Duodenal mucosa (tissue), 2 donors: ENCODE data around the gene SACM1L.
"Not testable (repeated sequence)": the region's sequence is repeated elsewhere in the genome, so short reads cannot be mapped to it uniquely, and the experiment has no call there.

Source experiments
- H3K27ac ChIP-seq: one replicate; pipeline ENCODE4 v1.7.0; 2013; ENCODE audit warnings: low read depth, low read length
- H3K27me3 ChIP-seq, 2 donors: one replicate each; pipeline ENCODE4 v1.7.0; 2013; ENCODE audit warnings: low read length in 2 of 2, control low read depth in 1 of 2; ENCODE audit not compliant: insufficient read depth in 2 of 2, control insufficient read depth in 1 of 2
- H3K36me3 ChIP-seq, 2 donors: one replicate each; pipeline ENCODE4 v1.7.0; 2013; ENCODE audit warnings: low read length in 2 of 2, control low read depth in 1 of 2; ENCODE audit not compliant: insufficient read depth in 2 of 2, control insufficient read depth in 1 of 2
- H3K4me1 ChIP-seq, 2 donors: one replicate each; pipeline ENCODE4 v1.7.0; 2013; ENCODE audit warnings: low read length in 2 of 2, control low read depth in 1 of 2; ENCODE audit not compliant: insufficient read depth in 2 of 2, control insufficient read depth in 1 of 2
- H3K4me3 ChIP-seq, 2 donors: one replicate each; pipeline ENCODE4 v1.7.0; 2013; ENCODE audit warnings: low read length in 2 of 2, low read depth in 1 of 2
- H3K9ac ChIP-seq, 2 donors: one replicate each; pipeline ENCODE4 v1.7.0; 2013; ENCODE audit warnings: low read length in 2 of 2, low read depth in 1 of 2
- H3K9me3 ChIP-seq, 2 donors: one replicate each; pipeline ENCODE4 v1.7.0; 2013; ENCODE audit warnings: low read length in 2 of 2, control low read depth in 1 of 2; ENCODE audit not compliant: control insufficient read depth in 1 of 2

SACM1L gene

GRCh38 chr3:45681846-45682245 is 7.3 kb upstream of the SACM1L start:
- no peaks in the 10 kb centered on the region for H3K4me1 ChIP-seq
- H3K36me3 ChIP-seq, result peaks cover 13 to 27% of the 10 kb centered on the region in 2 donors
- no peaks in the 10 kb centered on the region for H3K9me3 ChIP-seq
- no peak overlapping the region for H3K27ac ChIP-seq
- H3K4me3 ChIP-seq, result no peak overlapping the region
- no peak overlapping the region for H3K9ac ChIP-seq
- H3K27me3 ChIP-seq, result no peaks in the 10 kb centered on the region

- H3K9ac ChIP-seq, result no peak overlapping the region
- no peak overlapping the region for H3K4me3 ChIP-seq
- H3K36me3 ChIP-seq, result peaks cover 11 to 23% of the 10 kb centered on the region in 2 donors
- no peaks in the 10 kb centered on the region for H3K27me3 ChIP-seq
- H3K4me1 ChIP-seq, result no peaks in the 10 kb centered on the region
- H3K9me3 ChIP-seq, result no peaks in the 10 kb centered on the region
- no peak overlapping the region for H3K27ac ChIP-seq
Observed at GRCh38 chr3:45682311-45682710, 6.9 kb upstream of the SACM1L start.

GRCh38 chr3:45682786-45683185 is 6.4 kb upstream of the SACM1L start:
- Histone ChIP-seq H3K27ac (no peak overlapping the region), H3K9ac (no peak overlapping the region), H3K4me3 (no peak overlapping the region), H3K36me3 (peaks cover 6 to 18% of the 10 kb centered on the region in 2 donors), H3K27me3 (no peaks in the 10 kb centered on the region), H3K4me1 (no peaks in the 10 kb centered on the region), H3K9me3 (no peaks in the 10 kb centered on the region)

- peaks cover 4 to 9% of the 10 kb centered on the region in 2 donors for H3K36me3 ChIP-seq
- H3K4me1 ChIP-seq, result peaks cover 0 to 4% of the 10 kb centered on the region in 2 donors
- no peaks in the 10 kb centered on the region for H3K27me3 ChIP-seq
- H3K9ac ChIP-seq, result no peak overlapping the region
- no peak overlapping the region for H3K4me3 ChIP-seq
- no peak overlapping the region for H3K27ac ChIP-seq
- H3K9me3 ChIP-seq, result no peaks in the 10 kb centered on the region
Observed at GRCh38 chr3:45683417-45684326, 5.5 kb upstream of the SACM1L start.

GRCh38 chr3:45684327-45684892 is 4.8 kb upstream of the SACM1L start:
- H3K4me3 ChIP-seq, result no peak overlapping the region
- H3K27ac ChIP-seq, result no peak overlapping the region
- peaks cover 4 to 7% of the 10 kb centered on the region in 2 donors for H3K36me3 ChIP-seq
- peaks cover 0 to 5% of the 10 kb centered on the region in 2 donors for H3K4me1 ChIP-seq
- no peaks in the 10 kb centered on the region for H3K27me3 ChIP-seq
- no peak overlapping the region for H3K9ac ChIP-seq
- H3K9me3 ChIP-seq, result no peaks in the 10 kb centered on the region

- not testable (repeated sequence) for H3K27ac ChIP-seq, H3K27me3 ChIP-seq, H3K9ac ChIP-seq, H3K36me3 ChIP-seq, H3K4me3 ChIP-seq, H3K9me3 ChIP-seq
- peaks cover 6 to 14% of the 10 kb centered on the region in 2 donors for H3K4me1 ChIP-seq
Observed at GRCh38 chr3:45685722-45686121, 3.5 kb upstream of the SACM1L start.

GRCh38 chr3:45686850-45687249 is 2.3 kb upstream of the SACM1L start:
- no peaks in the 10 kb centered on the region for H3K9me3 ChIP-seq
- H3K36me3 ChIP-seq, result peaks cover 3 to 4% of the 10 kb centered on the region in 2 donors
- H3K4me3 ChIP-seq, result no peak overlapping the region
- no peak overlapping the region for H3K9ac ChIP-seq
- no peaks in the 10 kb centered on the region for H3K27me3 ChIP-seq
- no peak overlapping the region for H3K27ac ChIP-seq
- peaks cover 17 to 25% of the 10 kb centered on the region in 2 donors for H3K4me1 ChIP-seq

GRCh38 chr3:45687828-45688193 is 1.4 kb upstream of the SACM1L start:
- H3K4me3 ChIP-seq, result peak overlapping the region; percentile 79 to 82
- H3K4me1 ChIP-seq, result peaks cover 25 to 33% of the 10 kb centered on the region in 2 donors
- H3K9me3 ChIP-seq, result no peaks in the 10 kb centered on the region
- H3K36me3 ChIP-seq, result peaks cover under 1 to 8% of the 10 kb centered on the region in 2 donors
- no peak overlapping the region for H3K27ac ChIP-seq
- H3K9ac ChIP-seq, result no peak overlapping the region
- no peaks in the 10 kb centered on the region for H3K27me3 ChIP-seq

- peak overlapping the region; percentile 40 to 57 for H3K9ac ChIP-seq
- peak overlapping the region; percentile 79 to 82 for H3K4me3 ChIP-seq
- peak overlapping the region; percentile 79 for H3K27ac ChIP-seq
- H3K4me1 ChIP-seq, result peaks cover 30 to 39% of the 10 kb centered on the region in 2 donors
- H3K36me3 ChIP-seq, result peaks cover 0 to 13% of the 10 kb centered on the region in 2 donors
- H3K9me3 ChIP-seq, result no peaks in the 10 kb centered on the region
- no peaks in the 10 kb centered on the region for H3K27me3 ChIP-seq
Observed at GRCh38 chr3:45688194-45688881, 858 bp upstream of the SACM1L start.

GRCh38 chr3:45689787-45690145 is 570 bp downstream of the SACM1L start:
- H3K4me1 ChIP-seq, result peaks cover 42 to 48% of the 10 kb centered on the region in 2 donors
- H3K9me3 ChIP-seq, result no peaks in the 10 kb centered on the region
- peaks cover 0 to 15% of the 10 kb centered on the region in 2 donors for H3K36me3 ChIP-seq
- peak overlapping the region; percentile 79 to 82 for H3K4me3 ChIP-seq
- H3K27ac ChIP-seq, result peak overlapping the region; percentile 79
- H3K27me3 ChIP-seq, result no peaks in the 10 kb centered on the region
- H3K9ac ChIP-seq, result peak overlapping the region; percentile 65 to 72
